NCI-H82 treated with DMSO at 0.1 percent for 48 hours (cell line): ENCODE data around the gene ESCO1.

Source experiments
- DNase-seq: peaks from one replicate; lab custom pipeline; 2025; ENCODE audit not compliant: unreplicated experiment; lab: John Stamatoyannopoulos, UW

The ESCO1 gene

DNA sequence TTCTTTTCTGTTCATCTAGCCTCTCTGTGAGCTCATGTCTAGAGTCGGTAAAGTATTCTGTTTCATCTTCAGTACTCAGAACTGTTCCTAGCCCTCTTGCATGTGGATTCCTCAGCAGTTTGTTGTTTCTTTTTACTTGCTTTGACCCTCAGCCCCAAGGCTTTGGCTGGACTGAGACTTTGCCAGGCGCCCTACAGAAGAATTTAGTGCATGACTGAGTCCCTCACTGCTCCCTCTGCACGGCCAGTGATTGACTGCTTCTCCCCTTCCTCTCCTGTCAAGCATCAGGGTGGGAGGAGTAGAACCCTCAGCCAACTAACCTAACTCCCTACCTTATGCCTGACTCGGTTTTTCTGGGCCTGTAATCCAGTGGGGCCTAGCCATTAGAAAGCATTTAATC is 109.8 kb downstream of the ESCO1 start:
- no peak for DNase-seq

DNA sequence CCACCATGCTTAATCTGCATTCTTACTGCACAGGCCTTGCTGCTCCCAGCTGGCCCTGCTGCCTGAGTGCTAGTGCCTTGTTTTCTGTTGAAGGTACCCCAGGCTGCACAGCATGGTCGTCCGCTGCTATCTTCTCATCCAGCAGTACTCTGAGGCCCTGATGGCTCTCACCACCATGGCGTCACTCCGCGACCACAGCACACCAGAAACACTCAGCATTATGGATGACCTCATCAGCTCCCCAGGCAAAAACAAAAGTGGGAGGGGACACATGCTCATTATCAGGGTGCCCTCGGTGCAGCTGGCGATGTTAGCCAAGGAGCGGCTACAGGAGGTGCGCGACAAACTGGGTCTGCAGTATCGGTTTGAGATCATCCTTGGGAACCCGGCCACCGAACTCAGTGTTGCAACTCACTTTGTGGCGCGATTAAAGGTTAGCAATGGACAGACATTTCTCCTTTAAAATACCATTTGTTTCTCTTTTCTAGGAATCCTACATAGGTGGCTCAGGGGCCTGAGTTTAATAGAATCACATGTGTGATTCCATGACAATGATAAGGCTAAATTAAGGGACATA is 110.5 kb downstream of the ESCO1 start:
- no peak for DNase-seq

DNA sequence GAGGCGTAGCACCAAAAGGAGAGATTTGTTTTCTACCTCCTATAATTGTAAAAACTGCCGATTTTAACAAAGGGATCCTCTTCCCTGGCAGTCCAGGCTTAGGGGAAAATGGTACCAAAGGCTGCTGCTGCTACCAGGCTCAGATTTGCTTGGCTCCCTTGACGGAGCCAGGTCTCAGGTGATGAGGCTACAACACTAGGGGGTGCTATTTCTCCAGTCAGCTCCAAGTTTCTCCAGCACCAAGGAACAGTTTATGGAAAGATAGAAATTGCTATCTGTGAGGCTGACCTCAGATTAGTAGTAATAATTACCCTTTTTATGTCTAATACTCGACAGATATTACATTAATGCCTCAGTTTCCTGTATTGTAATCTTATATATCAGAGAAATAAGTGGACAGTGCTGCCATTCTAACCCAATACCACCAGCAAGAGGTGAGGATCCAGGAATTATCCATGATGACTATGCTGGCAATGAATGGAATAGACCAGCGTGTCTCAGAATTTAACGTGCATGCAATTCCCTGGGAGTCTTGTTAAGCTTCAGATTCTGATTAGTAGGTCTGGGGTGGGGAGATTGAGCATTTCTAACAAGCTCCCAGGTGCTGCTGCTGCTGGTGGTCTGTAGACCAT is 111.3 kb downstream of the ESCO1 start:
- peak; percentile 34 for DNase-seq

- no peak for DNase-seq
Measured at GRCh38 chr18:21486905-21487437, 113.5 kb downstream of the ESCO1 start.

DNA sequence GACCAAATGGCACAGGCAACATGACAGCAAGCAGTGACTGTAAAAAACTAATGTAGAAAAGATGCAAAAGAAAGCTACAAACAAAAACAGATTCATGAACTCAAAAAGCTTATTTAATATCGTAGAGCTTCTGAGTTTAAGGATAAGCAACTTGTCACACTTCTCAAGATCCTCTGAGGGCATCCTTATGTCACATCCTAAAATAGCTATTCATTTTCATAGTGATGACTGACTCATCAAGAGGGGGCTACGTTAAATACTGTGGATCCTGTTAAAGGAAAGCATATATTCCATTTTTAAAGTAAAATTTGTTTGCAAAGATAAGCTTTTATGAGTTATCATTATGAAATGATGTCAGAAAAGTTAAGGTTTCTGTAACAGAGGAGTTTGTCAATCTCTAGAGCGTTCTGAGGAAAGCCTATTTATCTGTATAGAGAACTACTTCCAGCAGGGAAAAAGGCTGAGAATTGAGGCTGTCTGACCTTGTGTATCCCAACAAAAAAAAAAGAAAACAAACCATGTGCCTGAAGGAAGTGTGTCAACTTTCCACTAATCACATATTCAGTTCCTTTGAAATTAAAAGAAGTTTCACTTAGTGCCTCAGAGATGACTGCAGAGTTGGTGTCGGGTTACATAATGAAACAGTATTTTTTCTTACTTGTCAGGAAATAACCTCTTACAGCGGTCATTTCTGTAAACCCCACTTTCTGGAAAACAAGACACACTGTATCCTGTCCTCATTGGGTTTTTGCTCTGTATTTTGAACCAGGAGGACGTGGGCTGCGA is 115.5 kb downstream of the ESCO1 start:
- no peak for DNase-seq

DNA sequence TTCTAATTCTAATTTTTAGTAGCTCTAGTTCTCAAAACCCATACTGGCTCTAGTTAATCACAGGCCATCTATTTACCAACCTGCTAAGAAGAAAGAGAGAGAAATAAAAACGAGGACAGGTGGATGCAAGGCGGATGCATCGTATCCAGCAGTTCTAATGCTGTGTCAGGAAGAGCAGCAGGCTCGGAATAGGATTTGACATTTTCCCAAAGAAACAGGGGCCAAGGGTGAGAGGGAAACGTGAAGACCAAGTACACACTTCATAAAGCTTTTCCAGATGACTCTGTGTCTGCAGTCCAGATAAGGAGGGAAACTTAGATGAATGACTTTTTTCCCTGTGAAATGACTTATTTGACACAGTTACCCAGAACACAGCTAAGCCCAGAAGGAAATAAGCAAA is 117.5 kb downstream of the ESCO1 start:
- DNase-seq: no peak

GRCh38 chr18:21481739-21482138 is 118.8 kb downstream of the ESCO1 start:
- no peak for DNase-seq

DNA sequence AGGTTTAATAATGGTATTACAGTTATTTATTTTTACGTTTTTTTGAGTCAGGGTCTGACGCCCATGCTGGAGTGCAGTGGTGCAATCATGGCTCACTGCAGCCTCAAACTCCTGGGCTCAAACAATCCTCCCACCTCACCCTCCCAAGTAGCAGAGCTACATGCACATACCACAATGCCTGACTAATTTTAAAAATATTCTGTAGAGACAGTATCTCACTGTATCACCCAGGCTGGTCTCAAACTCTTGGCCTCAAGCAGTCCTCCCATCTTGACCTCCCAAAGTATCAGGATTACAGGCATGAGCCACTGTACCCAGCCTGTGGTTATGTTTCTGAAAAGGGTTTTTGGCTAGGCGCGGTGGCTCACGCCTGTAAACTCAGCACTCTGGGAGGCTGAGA is 120.8 kb downstream of the ESCO1 start:
- DNase-seq: no peak
